SU-DHL-6 (cell line): ENCODE data around the gene PEX5.

Experiments used
- EZH2phosphoT487 ChIP-seq: fragments of 200-600 bp; sonication (generic), shearing (Covaris generic); conservative IDR thresholded peaks from 2 replicates; pipeline ENCODE4 v1.6.1; 2018; ENCODE audit warnings: mild to moderate bottlenecking, antibody characterized with exemption, low read length, moderate library complexity, mixed read lengths
- TF ChIP-seq, protein P1 (sequence below): fragments of 200-600 bp; sonication (generic); IDR thresholded peaks from one replicate; pipeline ENCODE4 v1.5.1; 2017; ENCODE audit warnings: antibody characterized with exemption, mild to moderate bottlenecking, low read length, moderate library complexity; ENCODE audit not compliant: insufficient read depth, poor library complexity, severe bottlenecking

DNA sequence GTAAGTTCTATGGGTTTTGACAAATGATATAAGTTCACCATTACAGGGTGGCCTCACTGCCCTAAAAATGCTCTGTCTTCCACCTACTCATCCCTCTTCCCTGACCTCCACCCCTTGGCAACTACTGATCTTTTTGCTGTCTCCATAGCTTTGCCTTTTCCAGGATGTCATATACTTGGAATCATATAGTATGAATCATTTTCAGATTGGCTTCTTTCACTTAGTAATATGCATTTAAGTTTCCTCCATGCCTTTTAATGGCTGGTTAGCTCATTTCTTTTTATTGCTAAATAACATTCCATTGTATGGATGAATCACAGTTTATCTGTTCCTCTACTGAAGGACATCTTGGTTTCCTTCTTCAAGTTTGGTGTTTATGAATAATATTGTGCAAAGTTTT is 14.0 kb upstream of the PEX5 start:
- TF ChIP-seq, protein P1, sequence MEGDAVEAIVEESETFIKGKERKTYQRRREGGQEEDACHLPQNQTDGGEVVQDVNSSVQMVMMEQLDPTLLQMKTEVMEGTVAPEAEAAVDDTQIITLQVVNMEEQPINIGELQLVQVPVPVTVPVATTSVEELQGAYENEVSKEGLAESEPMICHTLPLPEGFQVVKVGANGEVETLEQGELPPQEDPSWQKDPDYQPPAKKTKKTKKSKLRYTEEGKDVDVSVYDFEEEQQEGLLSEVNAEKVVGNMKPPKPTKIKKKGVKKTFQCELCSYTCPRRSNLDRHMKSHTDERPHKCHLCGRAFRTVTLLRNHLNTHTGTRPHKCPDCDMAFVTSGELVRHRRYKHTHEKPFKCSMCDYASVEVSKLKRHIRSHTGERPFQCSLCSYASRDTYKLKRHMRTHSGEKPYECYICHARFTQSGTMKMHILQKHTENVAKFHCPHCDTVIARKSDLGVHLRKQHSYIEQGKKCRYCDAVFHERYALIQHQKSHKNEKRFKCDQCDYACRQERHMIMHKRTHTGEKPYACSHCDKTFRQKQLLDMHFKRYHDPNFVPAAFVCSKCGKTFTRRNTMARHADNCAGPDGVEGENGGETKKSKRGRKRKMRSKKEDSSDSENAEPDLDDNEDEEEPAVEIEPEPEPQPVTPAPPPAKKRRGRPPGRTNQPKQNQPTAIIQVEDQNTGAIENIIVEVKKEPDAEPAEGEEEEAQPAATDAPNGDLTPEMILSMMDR = no peak
- TF ChIP-seq EZH2phosphoT487 = no peak
